NCI-H1048 (cell line): ENCODE data around the gene RRP15.
"Not testable (repeated sequence)": the region's sequence is repeated elsewhere in the genome, so short reads cannot be mapped to it uniquely, and the experiment has no call there.

Source experiments
- DNase-seq: peaks from one replicate; lab custom pipeline; 2025; lab: John Stamatoyannopoulos, UW

The RRP15 gene

GRCh38 chr1:218297461-218297860 lies 12.4 kb downstream of the RRP15 start:
- no peak for DNase-seq

GRCh38 chr1:218297867-218298266 lies 12.8 kb downstream of the RRP15 start:
- no peak for DNase-seq

GRCh38 chr1:218298398-218298797 lies 13.3 kb downstream of the RRP15 start:
- no peak for DNase-seq

DNA sequence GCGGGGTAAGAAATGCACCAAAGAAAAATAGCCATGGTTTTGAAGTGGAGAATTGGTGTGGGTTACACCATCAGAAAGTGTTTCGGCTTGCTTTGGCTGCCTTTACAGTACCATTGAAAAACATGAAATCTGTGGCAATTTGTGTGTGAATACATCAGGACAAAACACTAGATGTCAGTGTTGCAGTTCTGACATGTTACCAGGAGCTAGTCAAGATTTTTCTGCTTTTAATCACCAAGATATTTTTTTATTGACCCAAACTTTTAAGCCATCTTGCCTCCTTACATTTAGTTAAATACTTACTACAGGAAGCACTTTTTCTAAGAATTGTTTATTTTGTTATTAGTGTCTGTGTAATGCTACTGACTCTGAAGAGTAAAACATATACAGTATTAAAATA lies 14.3 kb downstream of the RRP15 start:
- no peak for DNase-seq

GRCh38 chr1:218301217-218301616 lies 16.1 kb downstream of the RRP15 start:
- DNase-seq, result no peak

DNA sequence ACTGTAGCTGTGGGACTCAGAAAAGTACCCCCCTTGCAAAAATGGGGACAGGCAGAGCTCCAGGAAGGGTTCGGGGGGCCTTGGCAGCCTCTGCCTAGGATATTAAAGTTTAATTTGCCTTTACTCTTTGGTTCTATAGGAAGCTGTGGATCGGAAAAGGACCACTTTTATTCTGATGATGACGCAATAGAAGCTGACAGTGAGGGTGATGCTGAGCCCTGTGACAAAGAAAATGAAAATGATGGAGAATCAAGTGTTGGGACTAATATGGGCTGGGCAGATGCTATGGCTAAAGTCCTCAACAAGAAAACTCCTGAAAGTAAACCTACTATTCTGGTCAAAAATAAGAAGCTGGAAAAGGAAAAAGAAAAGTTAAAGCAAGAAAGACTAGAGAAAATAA lies 17.1 kb downstream of the RRP15 start:
- no peak for DNase-seq

- DNase-seq, result no peak
These were observed 18.2 kb downstream of the RRP15 start for GRCh38 chr1:218303176-218303879.

DNA sequence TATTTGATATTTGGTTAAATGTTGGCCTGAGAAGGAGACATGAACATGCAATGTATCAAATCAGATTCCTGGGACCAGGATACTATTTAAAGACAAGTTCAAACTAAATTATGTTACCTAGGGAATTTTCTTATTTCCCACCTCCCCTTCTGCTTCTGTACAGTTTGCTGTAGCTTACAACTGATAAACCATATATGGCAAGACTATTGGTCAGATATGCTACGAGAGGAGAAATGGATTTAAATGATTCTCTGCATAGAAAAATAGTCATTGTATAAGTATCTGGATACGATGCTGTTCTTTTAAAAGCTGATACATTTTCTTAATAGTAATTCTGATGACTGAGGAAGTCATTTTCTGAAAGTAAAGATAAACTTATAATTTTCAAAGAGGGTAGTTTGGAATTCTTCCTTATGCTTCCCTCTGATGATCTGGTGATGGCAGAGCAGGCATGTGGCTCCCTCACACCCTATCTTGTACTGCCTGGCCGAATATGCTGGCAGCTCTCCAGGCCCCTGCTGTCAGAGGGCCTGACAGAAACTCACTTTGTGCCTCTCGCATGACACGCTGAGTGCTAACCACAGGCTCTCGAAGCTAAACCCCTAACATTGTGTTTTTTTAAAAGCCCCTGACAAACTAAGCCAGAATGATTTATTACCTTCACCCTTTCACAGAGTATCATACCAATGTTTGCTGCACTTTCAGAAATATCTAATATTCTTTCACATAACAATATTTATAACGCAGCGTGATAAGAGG lies 19.4 kb downstream of the RRP15 start:
- no peak for DNase-seq

DNA sequence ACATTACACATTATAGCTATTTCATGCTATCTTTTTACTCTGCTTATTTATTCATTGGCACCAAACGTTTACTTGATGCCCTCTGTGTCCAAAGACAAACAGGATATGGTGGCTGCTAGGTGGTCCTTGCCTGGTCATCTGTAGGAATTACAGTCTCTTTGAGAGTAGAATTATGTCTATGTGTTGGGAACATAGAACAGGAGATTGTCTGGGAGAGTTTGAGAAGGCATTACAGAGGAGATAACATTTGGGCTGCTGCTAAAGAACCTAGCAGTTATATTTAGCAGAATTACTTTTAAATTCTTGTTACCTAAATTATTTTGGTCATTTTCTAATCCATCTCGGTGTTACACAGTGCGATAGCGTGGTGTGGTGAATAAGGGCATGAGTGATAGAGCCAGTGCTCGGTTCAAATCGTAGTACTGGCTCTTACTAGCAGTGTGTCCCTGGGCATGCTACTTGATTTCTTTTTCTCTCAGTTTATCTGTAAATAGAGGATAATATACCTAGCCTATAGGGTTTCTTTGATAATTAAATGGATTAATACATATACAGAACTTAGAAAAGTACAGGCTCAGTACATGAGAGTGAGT lies 20.5 kb downstream of the RRP15 start:
- DNase-seq, result no peak

DNA sequence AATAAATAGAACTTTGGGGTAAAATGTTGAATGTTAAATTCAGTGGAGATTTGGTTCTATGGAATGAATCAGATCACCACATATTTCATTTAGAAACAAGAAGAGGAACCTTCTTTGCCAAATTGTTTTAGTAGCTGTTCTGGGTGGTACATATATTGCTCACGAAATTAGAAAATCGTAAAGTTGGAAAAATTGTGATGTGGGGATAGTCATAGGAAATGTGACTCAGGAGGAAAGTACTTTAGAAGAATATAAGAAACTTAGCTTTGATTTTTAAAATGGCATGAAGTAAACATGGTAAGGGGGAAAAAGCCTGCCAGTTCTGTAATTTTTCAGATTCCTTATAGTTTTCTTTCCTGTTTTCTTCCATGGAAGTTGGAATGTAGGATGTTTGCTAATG lies 27.4 kb downstream of the RRP15 start:
- no peak for DNase-seq

DNA sequence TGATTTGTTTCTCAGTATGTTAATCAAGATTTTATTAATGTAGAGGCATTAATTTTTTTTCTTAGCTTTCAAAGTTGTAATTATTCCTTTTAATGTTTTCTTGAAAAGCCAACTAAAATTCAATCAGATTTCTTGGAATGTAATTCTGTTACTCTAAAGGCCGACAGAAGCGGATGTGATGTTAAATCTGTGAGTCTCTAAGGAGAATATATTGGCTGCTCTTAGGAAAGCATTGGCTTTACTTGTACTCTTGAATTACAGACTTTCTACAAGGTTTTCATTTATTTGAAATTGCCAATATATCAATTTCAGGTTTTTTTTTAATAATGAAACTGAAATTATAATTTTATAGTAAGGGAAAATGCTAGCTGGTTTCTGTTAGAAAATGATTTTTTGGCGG lies 29.2 kb downstream of the RRP15 start:
- no peak for DNase-seq

DNA sequence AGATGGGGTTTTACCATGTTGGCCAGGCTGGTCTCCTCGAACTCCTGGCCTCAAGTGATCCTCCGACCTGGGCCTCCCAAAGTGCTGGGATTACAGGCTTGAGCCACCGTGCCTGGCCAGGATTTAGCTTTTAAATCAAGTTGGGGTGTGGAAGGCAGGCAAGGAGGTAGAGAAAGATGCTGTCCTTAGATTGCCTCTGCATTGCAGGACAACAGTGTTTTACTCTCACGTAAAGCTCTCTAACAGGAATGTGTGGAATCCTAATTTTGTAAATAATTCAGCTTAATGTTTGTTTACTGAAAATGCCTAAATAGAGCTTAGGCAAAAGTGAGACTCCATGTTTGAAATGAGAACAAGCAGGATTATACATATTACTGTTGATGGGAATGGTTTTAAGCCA lies 30.5 kb downstream of the RRP15 start:
- DNase-seq, result no peak

- DNase-seq, result no peak
These were observed 32.0 kb downstream of the RRP15 start for GRCh38 chr1:218317061-218317460.

DNA sequence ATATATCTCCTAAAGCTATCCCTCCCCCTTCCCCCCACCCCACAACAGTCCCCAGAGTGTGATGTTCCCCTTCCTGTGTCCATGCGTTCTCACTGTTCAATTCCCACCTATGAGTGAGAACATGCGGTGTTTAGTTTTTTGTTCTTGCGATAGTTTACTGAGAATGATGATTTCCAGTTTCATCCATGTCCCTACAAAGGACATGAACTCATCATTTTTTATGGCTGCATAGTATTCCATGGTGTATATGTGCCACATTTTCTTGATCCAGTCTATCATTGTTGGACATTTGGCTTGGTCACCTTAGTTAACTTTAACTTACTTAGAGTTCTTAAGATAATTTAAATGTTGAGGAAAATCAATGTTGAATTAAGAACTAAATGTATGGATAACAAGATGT lies 35.1 kb downstream of the RRP15 start:
- DNase-seq, result not testable (repeated sequence)

DNA sequence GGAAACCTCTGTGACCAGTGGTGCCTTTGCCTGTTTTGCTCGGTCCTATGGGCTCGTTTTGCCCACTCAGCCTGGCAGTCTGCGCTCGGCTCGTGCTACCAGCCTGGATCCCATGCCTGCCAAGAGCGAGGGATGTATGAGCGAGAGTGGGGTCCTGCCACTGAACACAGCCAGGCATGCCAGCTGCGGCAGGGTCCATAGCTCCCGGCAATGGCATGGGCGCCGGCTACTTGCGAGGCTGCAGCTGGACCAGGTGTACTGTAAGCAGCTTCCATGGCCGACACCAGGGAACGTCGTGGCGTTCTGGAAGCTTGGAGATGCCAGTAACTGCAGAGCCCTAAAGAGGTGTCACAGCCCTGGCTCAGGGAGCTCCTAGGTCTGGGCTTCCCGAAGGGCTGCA lies 37.7 kb downstream of the RRP15 start:
- DNase-seq, result no peak

GRCh38 chr1:218323568-218324225 lies 38.6 kb downstream of the RRP15 start:
- DNase-seq, result no peak

DNA sequence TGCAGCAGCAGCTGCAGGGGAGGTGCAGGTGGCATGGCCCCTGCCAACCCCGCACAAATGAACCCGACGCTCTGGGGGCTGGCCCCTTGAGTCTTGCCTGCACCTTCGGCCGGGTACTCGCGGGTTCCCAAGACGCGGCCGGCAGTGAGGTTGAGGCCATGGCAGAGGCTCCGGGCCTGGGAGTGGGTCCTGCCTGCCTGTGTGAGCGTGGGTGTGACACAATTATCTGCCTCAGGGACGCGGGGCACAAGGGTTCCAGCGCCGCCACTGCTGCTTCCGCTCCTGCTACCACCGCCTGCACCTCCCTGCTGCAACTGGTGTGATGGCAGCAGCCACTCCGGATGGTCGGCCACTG lies 39.1 kb downstream of the RRP15 start:
- no peak for DNase-seq

GRCh38 chr1:218328769-218329168 lies 43.7 kb downstream of the RRP15 start:
- DNase-seq, result no peak

- DNase-seq, result peak; percentile 36
These were observed 45.0 kb downstream of the RRP15 start for GRCh38 chr1:218330043-218330623.

GRCh38 chr1:218332416-218332815 lies 47.3 kb downstream of the RRP15 start:
- DNase-seq, result no peak

DNA sequence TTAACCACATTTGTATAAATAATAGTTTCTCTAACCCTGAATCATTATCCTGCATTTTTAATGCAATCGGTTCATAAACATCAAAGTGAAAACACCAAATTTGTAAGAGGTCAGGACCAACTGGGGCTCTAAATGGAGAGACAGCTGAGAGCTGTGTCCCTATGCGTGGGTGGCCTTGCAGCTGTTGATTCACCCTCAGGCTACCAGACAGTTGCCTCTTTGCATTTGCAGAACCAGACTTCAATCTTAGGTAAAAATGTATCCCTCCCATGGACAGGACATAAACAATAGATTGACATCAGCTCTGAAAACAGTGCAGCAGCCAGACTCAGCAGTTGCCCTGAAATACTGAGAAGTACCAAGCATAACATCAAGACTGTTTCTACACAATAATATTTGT lies 51.2 kb downstream of the RRP15 start:
- DNase-seq, result no peak

GRCh38 chr1:218339267-218339831 lies 54.3 kb downstream of the RRP15 start:
- DNase-seq, result no peak
